Measurements from ENCODE around the gene GNAZ. TPM values are rescaled to one million over a fixed set of nuclear protein-coding genes. Genes with fewer than 3 reads are reported as not detected.
A peak's percentile ranks its signal among the peaks of the same experiment; 100 is the strongest.

Gene GNAZ
- total RNA-seq, 2 donors from 2014 or later: 0.56 to 0.89 TPM

- Mint-ChIP-seq H3K4me3 (peak overlapping the region; percentile 82 to 84), H3K36me3 (ENCODE audit: insufficient read depth in 2 of 2) (no peaks in the 10 kb centered on the region), H3K27ac (no peak overlapping the region), H3K9me3 (no peaks in the 10 kb centered on the region), H3K4me1 (ENCODE audit: low read depth) (peaks cover 23% of the 10 kb centered on the region), H3K27me3 (ENCODE audit: low read depth) (peaks cover 21% of the 10 kb centered on the region)
- DNase-seq (peak; percentile 91 to 92), ATAC-seq (replicated peaks in 1 of 2) (peak; percentile 95 to 96)
Measured at GRCh38 chr22:23069502-23070357, 589 bp upstream of the GNAZ start.

DNA sequence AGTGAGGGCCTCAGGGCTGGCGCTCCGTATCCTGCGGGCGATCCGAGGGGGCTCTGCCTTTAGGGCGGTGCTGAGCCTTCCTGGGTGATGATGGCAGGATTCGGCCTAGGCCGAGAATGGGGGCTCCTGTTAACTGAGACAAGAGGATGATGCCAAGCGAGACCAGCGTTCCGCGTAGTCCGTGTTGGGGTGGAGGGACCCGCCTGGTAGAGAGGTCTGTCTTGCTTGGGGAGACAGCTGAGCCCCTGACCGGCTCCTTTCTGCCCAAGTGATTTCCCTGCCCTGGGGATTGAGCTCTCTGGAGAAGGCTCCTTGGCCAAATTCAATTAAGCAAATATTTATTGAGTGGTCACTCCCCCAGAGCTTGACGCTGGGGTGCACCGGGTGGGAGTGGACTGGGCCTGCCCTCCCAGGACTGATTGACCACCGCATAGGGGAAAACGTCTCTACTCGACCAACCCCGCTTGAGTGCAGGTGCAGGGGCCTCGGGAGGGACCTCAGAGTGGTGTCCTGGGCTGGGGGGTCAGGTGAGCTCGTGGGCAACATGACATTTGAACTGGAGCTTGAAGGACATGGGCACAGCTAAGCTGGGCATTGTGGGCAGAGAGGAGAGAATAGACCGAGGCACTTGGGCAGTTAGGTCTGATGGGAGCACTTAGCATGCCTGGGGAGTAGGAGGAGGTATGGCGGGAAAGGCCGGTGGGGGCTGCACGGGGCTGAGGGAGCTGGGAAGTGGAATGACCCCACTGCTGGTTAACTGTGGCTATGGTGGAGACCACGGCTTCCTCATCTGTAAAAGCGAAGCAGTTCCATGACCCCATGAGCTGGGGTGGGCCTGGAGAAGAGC is 1.1 kb downstream of the GNAZ start:
- ATAC-seq (replicated peaks in 1 of 2) (no peak), DNase-seq (no peak)
- Mint-ChIP-seq H3K27me3 (ENCODE audit: low read depth) (peaks cover 21% of the 10 kb centered on the region), H3K4me3 (peak overlapping the region; percentile 55 to 73), H3K4me1 (ENCODE audit: low read depth) (peaks cover 23% of the 10 kb centered on the region), H3K27ac (no peak overlapping the region), H3K9me3 (no peaks in the 10 kb centered on the region), H3K36me3 (ENCODE audit: insufficient read depth in 2 of 2) (no peaks in the 10 kb centered on the region)

DNA sequence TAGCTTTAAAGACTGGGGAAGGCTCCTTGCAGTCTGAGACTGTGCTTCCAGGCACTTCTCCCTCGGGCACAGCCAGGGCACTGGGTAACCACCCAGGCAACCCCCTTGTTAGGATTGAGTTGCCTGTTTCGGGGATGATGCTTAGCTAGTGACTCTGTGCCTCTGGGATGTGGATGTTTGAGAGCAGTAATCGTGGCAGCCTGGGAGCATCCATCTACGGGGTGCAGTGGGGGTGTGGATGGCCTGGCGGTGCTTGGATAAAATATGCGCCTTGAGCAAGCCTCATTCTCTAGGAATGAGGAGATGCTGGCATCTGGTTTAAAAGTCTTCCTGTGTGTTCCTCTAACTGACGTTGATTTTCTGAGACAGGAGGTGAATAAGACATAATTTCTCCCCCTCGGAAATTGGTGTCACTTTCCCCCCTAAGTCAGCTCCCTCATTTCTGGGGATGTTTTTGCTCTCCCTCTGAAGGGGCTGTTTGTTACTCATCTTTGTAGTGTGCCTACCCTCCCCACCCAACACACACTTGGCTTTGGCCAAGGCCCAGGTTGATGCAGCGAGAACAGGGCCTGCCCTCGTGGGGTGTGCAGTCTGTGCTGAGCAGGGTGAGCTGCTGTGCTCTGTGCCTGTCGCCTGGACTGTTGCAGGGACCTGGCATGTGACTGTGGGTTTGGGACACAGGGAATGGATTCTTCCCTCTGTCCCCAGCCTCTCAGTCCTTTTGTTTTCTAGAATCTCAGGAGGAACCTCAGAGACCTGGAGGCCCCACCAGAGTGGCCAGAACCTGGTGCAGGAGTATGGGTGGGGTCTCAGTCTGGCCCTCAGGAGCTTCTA is 2.0 kb downstream of the GNAZ start:
- Mint-ChIP-seq H3K9me3 (no peaks in the 10 kb centered on the region), H3K27ac (no peak overlapping the region), H3K4me1 (ENCODE audit: low read depth) (peaks cover 23% of the 10 kb centered on the region), H3K27me3 (ENCODE audit: low read depth) (peaks cover 21% of the 10 kb centered on the region), H3K4me3 (peak overlapping the region in 1 of 2 donors; percentile 28), H3K36me3 (ENCODE audit: insufficient read depth in 2 of 2) (no peaks in the 10 kb centered on the region)
- no peak for DNase-seq
- no peak for ATAC-seq (replicated peaks in 1 of 2)

- Mint-ChIP-seq H3K36me3 (ENCODE audit: insufficient read depth in 2 of 2) (no peaks in the 10 kb centered on the region), H3K27me3 (ENCODE audit: low read depth) (peaks cover 21% of the 10 kb centered on the region), H3K9me3 (no peaks in the 10 kb centered on the region), H3K27ac (no peak overlapping the region), H3K4me1 (ENCODE audit: low read depth) (peaks cover 23% of the 10 kb centered on the region), H3K4me3 (no peak overlapping the region)
- ATAC-seq (replicated peaks in 1 of 2) (no peak), DNase-seq (no peak)
Measured at GRCh38 chr22:23072911-23073491, 2.7 kb downstream of the GNAZ start.

- no peak for DNase-seq
- Mint-ChIP-seq H3K27ac (no peak overlapping the region), H3K36me3 (ENCODE audit: insufficient read depth in 2 of 2) (no peaks in the 10 kb centered on the region), H3K4me3 (no peak overlapping the region), H3K9me3 (no peaks in the 10 kb centered on the region), H3K4me1 (ENCODE audit: low read depth) (peaks cover 23% of the 10 kb centered on the region), H3K27me3 (ENCODE audit: low read depth) (peaks cover 21% of the 10 kb centered on the region)
- no peak for ATAC-seq (replicated peaks in 1 of 2)
Measured at GRCh38 chr22:23073526-23074229, 3.4 kb downstream of the GNAZ start.

GRCh38 chr22:23074451-23074850 is 4.1 kb downstream of the GNAZ start:
- peaks cover 18% of the 10 kb centered on the region for H3K4me1 Mint-ChIP-seq (ENCODE audit: low read depth)
- no peak overlapping the region for H3K27ac Mint-ChIP-seq
- H3K27me3 Mint-ChIP-seq (ENCODE audit: low read depth): peaks cover 20% of the 10 kb centered on the region
- DNase-seq (no peak), ATAC-seq (replicated peaks in 1 of 2) (no peak)
- no peak overlapping the region for H3K4me3 Mint-ChIP-seq
- H3K9me3 Mint-ChIP-seq: no peaks in the 10 kb centered on the region
- no peaks in the 10 kb centered on the region for H3K36me3 Mint-ChIP-seq (ENCODE audit: insufficient read depth in 2 of 2)

GRCh38 chr22:23075050-23075449 is 4.7 kb downstream of the GNAZ start:
- Mint-ChIP-seq H3K9me3 (no peaks in the 10 kb centered on the region), H3K27me3 (ENCODE audit: low read depth) (peaks cover 16% of the 10 kb centered on the region), H3K36me3 (ENCODE audit: insufficient read depth in 2 of 2) (no peaks in the 10 kb centered on the region), H3K27ac (no peak overlapping the region), H3K4me3 (no peak overlapping the region), H3K4me1 (ENCODE audit: low read depth) (peaks cover 13% of the 10 kb centered on the region)
- no peak for ATAC-seq (replicated peaks in 1 of 2)
- DNase-seq: no peak

- H3K36me3 Mint-ChIP-seq (ENCODE audit: insufficient read depth in 2 of 2): no peaks in the 10 kb centered on the region
- peaks cover 13% of the 10 kb centered on the region for H3K4me1 Mint-ChIP-seq (ENCODE audit: low read depth)
- H3K27me3 Mint-ChIP-seq (ENCODE audit: low read depth): peaks cover 16% of the 10 kb centered on the region
- no peak overlapping the region for H3K27ac Mint-ChIP-seq
- no peak overlapping the region for H3K4me3 Mint-ChIP-seq
- no peak for DNase-seq
- H3K9me3 Mint-ChIP-seq: no peaks in the 10 kb centered on the region
- ATAC-seq (replicated peaks in 1 of 2): no peak
Measured at GRCh38 chr22:23075525-23076216, 5.4 kb downstream of the GNAZ start.

- no peak for ATAC-seq (replicated peaks in 1 of 2)
- no peaks in the 10 kb centered on the region for H3K36me3 Mint-ChIP-seq (ENCODE audit: insufficient read depth in 2 of 2)
- H3K9me3 Mint-ChIP-seq: no peaks in the 10 kb centered on the region
- no peak overlapping the region for H3K27ac Mint-ChIP-seq
- DNase-seq: no peak
- no peak overlapping the region for H3K4me3 Mint-ChIP-seq
- H3K27me3 Mint-ChIP-seq (ENCODE audit: low read depth): peaks cover 6% of the 10 kb centered on the region
- H3K4me1 Mint-ChIP-seq (ENCODE audit: low read depth): peaks cover under 1% of the 10 kb centered on the region
Measured at GRCh38 chr22:23076896-23077572, 6.7 kb downstream of the GNAZ start.

- H3K4me1 Mint-ChIP-seq (ENCODE audit: low read depth): no peaks in the 10 kb centered on the region
- no peak overlapping the region for H3K4me3 Mint-ChIP-seq
- H3K36me3 Mint-ChIP-seq (ENCODE audit: insufficient read depth in 2 of 2): no peaks in the 10 kb centered on the region
- H3K27ac Mint-ChIP-seq: no peak overlapping the region
- H3K9me3 Mint-ChIP-seq: no peaks in the 10 kb centered on the region
- H3K27me3 Mint-ChIP-seq (ENCODE audit: low read depth): no peaks in the 10 kb centered on the region
- ATAC-seq (replicated peaks in 1 of 2): no peak
- DNase-seq: no peak
Measured at GRCh38 chr22:23077627-23078461, 7.5 kb downstream of the GNAZ start.

- Mint-ChIP-seq H3K9me3 (no peaks in the 10 kb centered on the region), H3K4me3 (no peak overlapping the region), H3K27ac (no peak overlapping the region), H3K4me1 (ENCODE audit: low read depth) (no peaks in the 10 kb centered on the region), H3K27me3 (ENCODE audit: low read depth) (no peaks in the 10 kb centered on the region), H3K36me3 (ENCODE audit: insufficient read depth in 2 of 2) (no peaks in the 10 kb centered on the region)
- no peak for DNase-seq
- no peak for ATAC-seq (replicated peaks in 1 of 2)
Measured at GRCh38 chr22:23078462-23078787, 8.1 kb downstream of the GNAZ start.
